CD14-positive monocyte (primary cell): ENCODE measurements around the gene CCDC134. TPM values are rescaled to one million over a fixed set of nuclear protein-coding genes. Genes with fewer than 3 reads are reported as not detected.
A peak's percentile ranks its signal among the peaks of the same experiment; 100 is the strongest.

Experiments used
- DNase-seq, 3 donors: peaks; one replicate each; pipeline ENCODE4 v3.0.0-alpha.2; 2011 to 2022
- H2AFZ ChIP-seq: 2 replicates; pipeline ENCODE4 v1.6.0; 2012; ENCODE audit warnings: mild to moderate bottlenecking, low read depth, low read length, inconsistent platforms; ENCODE audit not compliant: insufficient read depth, poor library complexity, severe bottlenecking
- H3K27ac ChIP-seq, 2 donors: 1 replicate in 1 of 2; 2 replicates in 1 of 2; pipeline ENCODE4 v1.5.1; 2012 to 2013; ENCODE audit warnings: low read length in 2 of 2, control low read depth in 1 of 2, inconsistent platforms in 1 of 2, low read depth in 1 of 2, mild to moderate bottlenecking in 1 of 2
- H3K27me3 ChIP-seq, 2 donors: one replicate each; pipeline versions ENCODE4 v1.6.0 to v1.6.1; 2011 to 2013; ENCODE audit warnings: low read length in 2 of 2; ENCODE audit not compliant: control insufficient read depth in 2 of 2, insufficient read depth in 2 of 2
- H3K36me3 ChIP-seq, 2 donors: replicated peaks in 1 of 2; 1 replicate in 1 of 2; 2 replicates in 1 of 2; pipeline versions ENCODE4 v1.5.1 to v1.6.1; 2012 to 2013; ENCODE audit warnings: low read length in 2 of 2, control low read depth in 1 of 2, inconsistent platforms in 1 of 2, mild to moderate bottlenecking in 1 of 2; ENCODE audit not compliant: insufficient read depth in 2 of 2, control insufficient read depth in 1 of 2
- H3K4me1 ChIP-seq, 2 donors: 1 replicate in 1 of 2; 2 replicates in 1 of 2; pipeline versions ENCODE4 v1.5.1 to v1.6.1; 2012 to 2013; ENCODE audit warnings: low read length in 2 of 2, control low read depth in 1 of 2, inconsistent platforms in 1 of 2, mild to moderate bottlenecking in 1 of 2, moderate library complexity in 1 of 2; ENCODE audit not compliant: insufficient read depth in 2 of 2, control insufficient read depth in 1 of 2
- H3K4me2 ChIP-seq: replicated peaks from 2 replicates; pipeline ENCODE3; 2012; ENCODE audit warnings: low read length, moderate library complexity, mild to moderate bottlenecking; ENCODE audit not compliant: poor library complexity, severe bottlenecking; ENCODE audit errors: extremely low read depth
- H3K4me3 ChIP-seq, 3 experiments: fragments of 200-600 bp in 1 of 3; sonication (generic) in 1 of 3; replicated peaks in 1 of 3; 1 replicate in 2 of 3; 2 replicates in 1 of 3; pipeline ENCODE4 v1.5.1; 2011 to 2013; ENCODE audit warnings: low read length in 3 of 3, mild to moderate bottlenecking in 3 of 3, control low read depth in 2 of 3, low read depth in 2 of 3, inconsistent platforms in 1 of 3, moderate library complexity in 1 of 3
- H3K79me2 ChIP-seq: 2 replicates; pipeline ENCODE4 v1.6.0; 2012; ENCODE audit warnings: mild to moderate bottlenecking, control low read depth, inconsistent platforms, low read length, moderate library complexity; ENCODE audit not compliant: insufficient read depth
- H3K9ac ChIP-seq: 2 replicates; pipeline ENCODE4 v1.6.0; 2017; ENCODE audit warnings: low read length, mild to moderate bottlenecking; ENCODE audit not compliant: insufficient read depth, poor library complexity, severe bottlenecking
- H3K9me3 ChIP-seq, 2 donors: replicated peaks in 1 of 2; 1 replicate in 1 of 2; 2 replicates in 1 of 2; pipeline versions ENCODE4 v1.5.1 to v1.6.1; 2012 to 2013; ENCODE audit warnings: low read length in 2 of 2, control low read depth in 1 of 2; ENCODE audit not compliant: control insufficient read depth in 1 of 2, insufficient read depth in 1 of 2
- H4K20me1 ChIP-seq: 2 replicates; pipeline ENCODE4 v1.6.0; 2012; ENCODE audit warnings: mild to moderate bottlenecking, low read length, control low read depth, moderate library complexity; ENCODE audit not compliant: insufficient read depth
- H3K27ac Mint-ChIP-seq, 7 donors: one replicate each; pipeline ENCODE4 v1.8.0; 2020; ENCODE audit warnings: mild to moderate bottlenecking in 7 of 7, mixed read lengths in 7 of 7, moderate library complexity in 6 of 7, inconsistent platforms in 2 of 7
- H3K27me3 Mint-ChIP-seq, 3 donors: one replicate each; pipeline ENCODE4 v1.8.0; 2021 to 2022; ENCODE audit warnings: low read depth in 3 of 3, mild to moderate bottlenecking in 3 of 3, mixed read lengths in 3 of 3, moderate library complexity in 3 of 3, inconsistent platforms in 1 of 3
- H3K36me3 Mint-ChIP-seq, 2 donors: one replicate each; pipeline ENCODE4 v1.8.0; 2020; ENCODE audit warnings: mixed read lengths in 2 of 2, inconsistent platforms in 1 of 2, mild to moderate bottlenecking in 1 of 2
- H3K4me1 Mint-ChIP-seq: one replicate; pipeline ENCODE4 v1.8.0; 2020; ENCODE audit warnings: mild to moderate bottlenecking, mixed read lengths
- H3K4me3 Mint-ChIP-seq, 2 donors: one replicate each; pipeline ENCODE4 v1.8.0; 2020; ENCODE audit warnings: mild to moderate bottlenecking in 2 of 2, mixed read lengths in 2 of 2, moderate library complexity in 1 of 2
- H3K9me3 Mint-ChIP-seq, 7 donors: one replicate each; pipeline ENCODE4 v1.8.0; 2020 to 2022; ENCODE audit warnings: mixed read lengths in 7 of 7, mild to moderate bottlenecking in 6 of 7, moderate library complexity in 6 of 7, inconsistent platforms in 2 of 7
- CTCF ChIP-seq: fragments of 200-600 bp; IDR thresholded peaks from one replicate; pipeline ENCODE4 v1.8.0; 2022; ENCODE audit warnings: antibody characterized with exemption, mild to moderate bottlenecking
- WGBS: methylation state at CpG from one replicate; pipeline ENCODE4 v1.1.5; 2013; ENCODE audit warnings: missing lambda C conversion rate; ENCODE audit not compliant: insufficient coverage; 5-methylcytosine and 5-hydroxymethylcytosine counted together
- intact Hi-C, 2 donors: fragments of 100-400 bp; cut with micrococcal nuclease; formaldehyde crosslinking; loops; one replicate each; pipeline versions ENCODE4 v1.15.0 to v1.15.1; 2023
- polyA plus RNA-seq, 3 donors: library from polyadenylated mRNA; depleted of rRNA in 1 of 3; unstranded in 2 of 3; stranded (reverse) in 1 of 3; fragments of 300-500 nt in 2 of 3; fragments of >200 nt in 1 of 3; fragmentation: Illumina TruSeq in 2 of 3; gene quantifications; 1 replicate in 2 of 3; 2 replicates in 1 of 3; pipeline ENCODE4 v1.2.3, GENCODE V29; 2012 to 2021

The CCDC134 gene
- polyA plus RNA-seq, 3 donors, result 2.1 to 5.3 (median 2.4) TPM

GRCh38 chr22:41846268-41846987 lies 45.9 kb downstream of the CCDC134 start:
- Histone ChIP-seq H3K27ac (no peak overlapping the region), H3K79me2 (peaks cover 92% of the 10 kb centered on the region), H3K36me3 (peaks cover 3 to 21% of the 10 kb centered on the region in 2 donors), H3K27me3 (no peaks in the 10 kb centered on the region), H3K9ac (no peak overlapping the region), H4K20me1 (peaks cover 68% of the 10 kb centered on the region), H3K9me3 (no peaks in the 10 kb centered on the region), H3K4me1 (peaks cover 15 to 25% of the 10 kb centered on the region in 2 donors), H3K4me3 (no peak overlapping the region), H2AFZ (no peak overlapping the region), H3K4me2 (no peak overlapping the region)
- no peak for TF ChIP-seq CTCF
- H3K27ac Mint-ChIP-seq, result peak overlapping the region in 1 of 7 donors; percentile 37
- peaks cover 23% of the 10 kb centered on the region in 2 donors for H3K36me3 Mint-ChIP-seq
- intact Hi-C loops, result no loop called here
- no peaks in the 10 kb centered on the region for H3K9me3 Mint-ChIP-seq
- DNase-seq, result no peak
- no peak overlapping the region for H3K4me3 Mint-ChIP-seq
- 64% methylated on average over 5 of the region's 10 CpGs for WGBS
- no peaks in the 10 kb centered on the region for H3K27me3 Mint-ChIP-seq
- peaks cover 43% of the 10 kb centered on the region for H3K4me1 Mint-ChIP-seq

GRCh38 chr22:41847300-41847699 lies 46.8 kb downstream of the CCDC134 start:
- H3K27me3 Mint-ChIP-seq, result no peaks in the 10 kb centered on the region
- Histone ChIP-seq H3K9ac (no peak overlapping the region), H2AFZ (no peak overlapping the region), H4K20me1 (peaks cover 68% of the 10 kb centered on the region), H3K36me3 (peaks cover 2 to 13% of the 10 kb centered on the region in 2 donors), H3K27ac (peak overlapping the region in 1 of 2 donors; percentile 26), H3K27me3 (no peaks in the 10 kb centered on the region), H3K79me2 (peaks cover 91% of the 10 kb centered on the region), H3K4me3 (no peak overlapping the region), H3K9me3 (no peaks in the 10 kb centered on the region), H3K4me2 (no peak overlapping the region), H3K4me1 (peaks cover 15 to 25% of the 10 kb centered on the region in 2 donors)
- H3K9me3 Mint-ChIP-seq, result no peaks in the 10 kb centered on the region
- peaks cover 20 to 22% of the 10 kb centered on the region in 2 donors for H3K36me3 Mint-ChIP-seq
- TF ChIP-seq CTCF, result no peak
- H3K4me1 Mint-ChIP-seq, result peaks cover 43% of the 10 kb centered on the region
- intact Hi-C loops, result no loop called here
- DNase-seq, result no peak
- no CpG with 5 or more reads among the region's 2 CpGs for WGBS
- peak overlapping the region in 6 of 7 donors; percentile 5 to 59 (median 40) for H3K27ac Mint-ChIP-seq
- H3K4me3 Mint-ChIP-seq, result no peak overlapping the region
